Pancreas (tissue), 10 donors: ENCODE measurements around the gene SNCG. TPM values are rescaled to one million over a fixed set of nuclear protein-coding genes. Genes with fewer than 3 reads are reported as not detected.
"Not testable (repeated sequence)": the region's sequence is repeated elsewhere in the genome, so short reads cannot be mapped to it uniquely, and the experiment has no call there.

ENCODE experiments used
- ATAC-seq, 4 donors: fragments of 200-7000 bp; cut with Tn5 transposase; one replicate each; pipeline versions ENCODE4 v1.8.0 to v1.9.1; 2020; ENCODE audit warnings: mild to moderate bottlenecking in 4 of 4, moderate library complexity in 4 of 4
- DNase-seq, 6 donors: peaks; one replicate each; pipeline ENCODE4 v3.0.0-alpha.2; 2020
- FAIRE-seq: peaks from 2 replicates; lab custom pipeline; 2012; peaks lifted over from hg19 to GRCh38; lab: Jason Lieb, UNC
- H3K27ac ChIP-seq, 4 donors: fragments of 200-600 bp; sonication (generic); 1 replicate in 3 of 4; 2 replicates in 1 of 4; pipeline versions ENCODE4 v1.5.0 to v1.8.0; 2020
- H3K27me3 ChIP-seq, 4 donors: fragments of 200-600 bp; one replicate each; pipeline ENCODE4 v1.8.0; 2021
- H3K36me3 ChIP-seq, 3 donors: fragments of 200-600 bp; sonication (generic) in 1 of 3; one replicate each; pipeline versions ENCODE4 v1.5.0 to v1.8.0; 2020 to 2021
- H3K4me1 ChIP-seq, 3 donors: fragments of 200-600 bp; one replicate each; pipeline ENCODE4 v1.8.0; 2021
- H3K4me3 ChIP-seq, 4 donors: fragments of 200-600 bp; sonication (generic) in 2 of 4; one replicate each; pipeline versions ENCODE4 v1.5.0 to v1.8.0; 2020 to 2021
- H3K9me3 ChIP-seq, 4 donors: fragments of 200-600 bp; one replicate each; pipeline ENCODE4 v1.8.0; 2021
- WGBS, 2 donors: extraction: QIAGEN DNeasy Blood & Tissue Kit; methylation state at CpG; one replicate each; pipeline ENCODE4 v1.1.7; 2013; 5-methylcytosine and 5-hydroxymethylcytosine counted together
- intact Hi-C, 3 donors: fragments of 100-400 bp; cut with DNase I; formaldehyde crosslinking; loops; one replicate each; pipeline versions ENCODE4 v1.11.1 to v1.14.2; 2022
- polyA plus RNA-seq, 2 donors: library from polyadenylated mRNA; stranded (reverse); fragments of 200-250 nt; gene quantifications; one replicate each; pipeline ENCODE4 v1.2.3, GENCODE V29; 2013
- total RNA-seq, 6 donors: library from RNA; stranded (reverse); fragmentation: NEBNext Ultra II Directional in 4 of 6; extraction: Animal tissue kit (Norgen Biotek cat#: 25700) in 4 of 6; gene quantifications; one replicate each; pipeline versions ENCODE4 v1.2.1 to v1.2.4, GENCODE V29; 2021 to 2023
- TF ChIP-seq, protein P1 (sequence below), 4 donors: fragments of 200-600 bp; sonication (generic) in 3 of 4; IDR thresholded peaks; one replicate each; pipeline versions ENCODE4 v1.5.0 to v1.8.0; 2021; ENCODE audit warnings: antibody characterized with exemption in 4 of 4
- donor health status: healthy with polysubstance abuse.
- donor health status: DM: no; HTN: no; CAD: no; lungs with moderate emphysema.
- donor health status: DM: no; HTN: no; CAD: no.
- donor health status: control.
- donor health status: control.
- donor health status: Bipolar disorder and iron deficiency.
- donor health status: DM: yes; HTN: yes; CAD: no.
- donor health status: DM: no; HTN: no; CAD: no.
- donor health status: DM: no; HTN: no; CAD: no.
- donor health status: DM: yes; HTN: yes; CAD: no.

The SNCG gene
- total and polyA plus RNA-seq, 8 donors = 1.2 to 20.3 (median 2.2) TPM

DNA sequence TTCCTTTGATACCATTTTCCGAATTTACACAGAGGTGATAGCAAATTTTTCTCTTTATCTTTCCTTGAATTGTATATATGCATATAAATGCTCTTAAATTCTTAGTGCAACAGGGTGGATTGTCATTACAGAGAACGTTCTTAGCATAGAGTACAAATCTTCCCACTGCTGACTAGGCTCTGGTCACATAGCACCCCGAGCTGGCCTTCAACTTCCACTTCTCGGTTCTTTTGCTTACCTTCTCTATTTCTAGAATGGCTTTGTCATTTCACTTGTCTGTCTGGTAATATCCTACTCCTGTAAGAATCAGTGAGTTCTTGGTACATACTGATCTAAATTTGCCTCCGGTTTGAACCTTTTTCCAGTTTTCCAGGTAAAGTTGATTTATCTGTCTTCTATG, 23.3 kb downstream of the SNCG start:
- Histone ChIP-seq H3K27me3 (no peaks in the 10 kb centered on the region), H3K36me3 (no peaks in the 10 kb centered on the region), H3K4me3 (no peak overlapping the region), H3K9me3 (no peaks in the 10 kb centered on the region), H3K4me1 (peaks cover 0 to 5% (median 0%) of the 10 kb centered on the region in 3 donors), H3K27ac (no peak overlapping the region)
- no peak for ATAC-seq
- 90 to 91% methylated on average over 5 of the region's 5 CpGs for WGBS, 2 donors
- DNase-seq = no peak
- FAIRE-seq = no peak
- intact Hi-C loops = no loop called here
- TF ChIP-seq, protein P1, sequence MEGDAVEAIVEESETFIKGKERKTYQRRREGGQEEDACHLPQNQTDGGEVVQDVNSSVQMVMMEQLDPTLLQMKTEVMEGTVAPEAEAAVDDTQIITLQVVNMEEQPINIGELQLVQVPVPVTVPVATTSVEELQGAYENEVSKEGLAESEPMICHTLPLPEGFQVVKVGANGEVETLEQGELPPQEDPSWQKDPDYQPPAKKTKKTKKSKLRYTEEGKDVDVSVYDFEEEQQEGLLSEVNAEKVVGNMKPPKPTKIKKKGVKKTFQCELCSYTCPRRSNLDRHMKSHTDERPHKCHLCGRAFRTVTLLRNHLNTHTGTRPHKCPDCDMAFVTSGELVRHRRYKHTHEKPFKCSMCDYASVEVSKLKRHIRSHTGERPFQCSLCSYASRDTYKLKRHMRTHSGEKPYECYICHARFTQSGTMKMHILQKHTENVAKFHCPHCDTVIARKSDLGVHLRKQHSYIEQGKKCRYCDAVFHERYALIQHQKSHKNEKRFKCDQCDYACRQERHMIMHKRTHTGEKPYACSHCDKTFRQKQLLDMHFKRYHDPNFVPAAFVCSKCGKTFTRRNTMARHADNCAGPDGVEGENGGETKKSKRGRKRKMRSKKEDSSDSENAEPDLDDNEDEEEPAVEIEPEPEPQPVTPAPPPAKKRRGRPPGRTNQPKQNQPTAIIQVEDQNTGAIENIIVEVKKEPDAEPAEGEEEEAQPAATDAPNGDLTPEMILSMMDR (IDR thresholded peaks at IDR 0.05) = no peak

DNA sequence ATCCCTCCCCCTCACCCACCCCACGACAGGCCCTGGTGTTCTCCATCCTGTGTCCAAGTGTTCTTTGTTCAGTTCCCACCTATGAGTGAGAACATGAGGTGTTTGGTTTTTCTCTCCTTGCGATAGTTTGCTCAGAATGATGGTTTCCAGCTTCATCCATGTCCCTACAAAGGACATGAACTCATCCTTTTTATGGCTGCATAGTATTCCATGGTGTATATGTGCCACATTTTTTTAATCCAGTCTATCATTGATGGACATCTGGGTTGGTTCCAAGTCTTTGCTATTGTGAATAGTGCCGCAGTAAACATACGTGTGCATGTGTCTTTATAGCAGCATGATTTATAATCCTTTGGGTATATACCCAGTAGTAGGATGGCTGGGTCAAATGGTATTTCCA, 26.1 kb downstream of the SNCG start:
- H3K4me1 ChIP-seq, ATAC-seq, H3K4me3 ChIP-seq, H3K9me3 ChIP-seq, intact Hi-C loops, H3K27me3 ChIP-seq, FAIRE-seq, H3K36me3 ChIP-seq, H3K27ac ChIP-seq, DNase-seq: not testable (repeated sequence)
- 93 to 98% methylated on average over 4 of the region's 4 CpGs for WGBS, 2 donors

DNA sequence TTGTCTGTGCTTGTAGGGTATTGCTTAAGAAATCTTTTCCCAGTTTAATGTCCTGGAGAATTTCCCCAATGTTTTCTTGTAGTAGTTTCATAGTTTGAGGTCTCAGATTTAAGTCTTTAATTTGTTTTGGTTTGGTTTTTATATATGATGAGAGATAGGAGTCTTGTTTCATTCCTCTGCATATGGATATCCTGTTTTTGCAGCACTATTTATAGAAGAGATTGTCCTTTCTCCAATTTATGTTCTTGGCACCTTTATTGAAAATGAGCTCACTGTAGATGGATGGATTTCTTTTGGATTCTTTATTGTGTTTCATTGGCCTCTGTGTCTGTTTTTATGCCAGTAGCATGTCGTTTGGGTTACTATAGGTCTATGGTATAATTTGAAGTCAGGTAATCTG, 30.1 kb downstream of the SNCG start:
- Histone ChIP-seq H3K9me3 (no peaks in the 10 kb centered on the region), H3K36me3 (no peaks in the 10 kb centered on the region), H3K4me1 (no peaks in the 10 kb centered on the region), H3K27me3 (no peaks in the 10 kb centered on the region), H3K4me3 (no peak overlapping the region), H3K27ac (no peak overlapping the region)
- no peak for DNase-seq
- intact Hi-C loops = no loop called here
- TF ChIP-seq, protein P1 (IDR thresholded peaks at IDR 0.05) = no peak
- no peak for ATAC-seq
- no peak for FAIRE-seq
- WGBS, 2 donors = 62 to 73% methylated on average over 1 of the region's 1 CpG

DNA sequence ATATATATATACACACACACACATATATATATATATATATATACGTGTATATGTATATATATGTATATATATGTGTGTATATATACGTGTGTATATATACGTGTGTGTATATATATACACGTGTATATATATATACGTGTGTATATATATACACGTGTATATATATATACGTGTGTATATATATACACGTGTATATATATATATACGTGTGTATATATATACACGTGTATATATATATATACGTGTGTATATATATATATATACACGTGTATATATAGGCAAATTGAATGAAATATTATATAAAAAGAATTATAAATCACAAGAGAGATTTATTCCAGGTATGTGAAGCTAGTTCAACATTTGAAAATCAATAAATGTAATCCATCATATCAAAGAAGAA, 33.0 kb downstream of the SNCG start:
- H3K36me3 ChIP-seq, ATAC-seq, H3K27me3 ChIP-seq, DNase-seq, intact Hi-C loops, H3K4me3 ChIP-seq, H3K9me3 ChIP-seq, H3K4me1 ChIP-seq, H3K27ac ChIP-seq: not testable (repeated sequence)
- FAIRE-seq = peak; percentile 98
- 74 to 79% methylated on average over 12 of the region's 12 CpGs for WGBS, 2 donors

DNA sequence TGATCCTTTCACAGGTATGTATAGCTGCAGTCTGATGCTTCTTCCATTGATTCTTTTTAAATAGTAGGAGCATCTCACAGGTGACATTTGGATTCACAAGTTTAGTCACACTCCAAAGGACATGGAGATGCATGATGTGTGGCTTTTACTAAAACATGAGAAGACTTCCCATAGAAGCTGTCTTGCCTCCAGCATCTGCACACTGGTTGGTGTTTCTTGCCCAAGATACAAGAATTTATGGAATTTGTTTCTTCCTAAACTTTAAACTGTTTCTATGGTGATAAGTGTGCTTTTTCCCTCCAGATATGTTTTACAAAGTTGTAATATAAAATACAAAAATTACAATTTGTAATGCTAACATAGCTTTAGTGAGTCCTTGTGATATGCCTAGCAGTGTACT, 34.1 kb downstream of the SNCG start:
- no peak for FAIRE-seq
- TF ChIP-seq, protein P1 (IDR thresholded peaks at IDR 0.05) = no peak
- Histone ChIP-seq H3K27ac (no peak overlapping the region), H3K27me3 (no peaks in the 10 kb centered on the region), H3K36me3 (no peaks in the 10 kb centered on the region), H3K4me3 (no peak overlapping the region), H3K9me3 (no peaks in the 10 kb centered on the region), H3K4me1 (no peaks in the 10 kb centered on the region)
- no peak for DNase-seq
- intact Hi-C loops = no loop called here
- ATAC-seq = no peak

DNA sequence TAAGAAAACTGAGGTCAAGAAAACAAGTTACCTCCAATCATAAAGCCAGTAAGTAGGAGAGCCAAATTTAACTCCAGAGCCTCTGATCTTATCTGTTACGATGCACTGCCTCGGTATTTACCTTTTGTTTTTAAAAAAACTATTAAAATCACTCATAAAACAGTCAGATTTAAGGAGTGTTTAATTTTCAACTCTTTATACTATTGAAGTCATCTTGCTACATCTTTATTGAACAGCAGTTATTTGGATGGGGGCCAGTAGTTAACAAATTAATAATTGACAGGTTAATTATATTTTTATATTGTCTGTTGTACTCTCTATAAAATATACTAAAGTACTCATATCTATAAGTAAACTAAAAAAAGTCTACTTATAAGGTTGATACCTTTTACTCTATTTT, 34.5 kb downstream of the SNCG start:
- Histone ChIP-seq H3K36me3 (no peaks in the 10 kb centered on the region), H3K4me3 (no peak overlapping the region), H3K27me3 (no peaks in the 10 kb centered on the region), H3K9me3 (no peaks in the 10 kb centered on the region), H3K27ac (no peak overlapping the region), H3K4me1 (no peaks in the 10 kb centered on the region)
- no peak for DNase-seq
- TF ChIP-seq, protein P1 (IDR thresholded peaks at IDR 0.05) = no peak
- FAIRE-seq = no peak
- no peak for ATAC-seq
- intact Hi-C loops = no loop called here
- WGBS, 2 donors = 51 to 53% methylated on average over 2 of the region's 2 CpGs

DNA sequence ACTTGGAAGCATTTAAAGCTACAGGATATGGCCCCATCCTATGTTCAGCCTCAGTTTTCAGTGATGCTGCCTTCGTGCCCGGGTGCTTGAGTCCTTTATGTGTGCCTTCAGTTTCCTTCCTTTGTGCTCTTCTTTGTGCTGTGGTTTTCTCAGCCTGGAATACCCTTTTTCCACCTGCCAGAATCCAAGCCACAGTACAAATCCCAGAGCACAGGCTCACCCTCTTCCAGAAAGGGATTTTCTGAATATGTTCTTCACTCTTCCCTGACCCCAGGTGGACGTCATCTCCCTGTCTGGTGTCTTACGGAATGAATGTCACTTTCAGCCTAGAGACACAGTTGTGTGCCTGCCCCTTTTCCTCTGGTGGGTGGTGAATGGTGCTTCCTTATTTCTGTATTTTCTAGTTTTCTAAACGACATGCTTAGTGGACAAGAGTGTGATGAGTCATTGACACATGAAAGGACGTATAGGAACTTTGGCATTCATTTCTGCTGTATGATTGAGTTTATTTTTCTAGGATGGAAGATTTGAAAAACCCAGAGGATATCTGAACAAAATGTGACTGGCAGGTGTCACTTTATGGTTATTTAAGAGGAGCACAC, 41.5 kb downstream of the SNCG start:
- FAIRE-seq, intact Hi-C loops, H3K27ac ChIP-seq, H3K4me3 ChIP-seq, H3K36me3 ChIP-seq, H3K27me3 ChIP-seq, DNase-seq, H3K4me1 ChIP-seq, ATAC-seq, H3K9me3 ChIP-seq: not testable (repeated sequence)
- WGBS, 2 donors = 74 to 77% methylated on average over 6 of the region's 6 CpGs
